Measurements from ENCODE around the gene MRPL42. TPM values are rescaled to one million over a fixed set of nuclear protein-coding genes. Genes with fewer than 3 reads are reported as not detected.

Gene MRPL42
- total RNA-seq, 1 experiment from 2014 or later = 61.0 TPM

GRCh38 chr12:93468008-93468371 lies 676 bp downstream of the MRPL42 start:
- H4K20me1 ChIP-seq (ENCODE audit: insufficient read depth) = no peaks in the 10 kb centered on the region
- peak overlapping the region; percentile 93 for H3K4me2 ChIP-seq
- TF ChIP-seq, protein P1, sequence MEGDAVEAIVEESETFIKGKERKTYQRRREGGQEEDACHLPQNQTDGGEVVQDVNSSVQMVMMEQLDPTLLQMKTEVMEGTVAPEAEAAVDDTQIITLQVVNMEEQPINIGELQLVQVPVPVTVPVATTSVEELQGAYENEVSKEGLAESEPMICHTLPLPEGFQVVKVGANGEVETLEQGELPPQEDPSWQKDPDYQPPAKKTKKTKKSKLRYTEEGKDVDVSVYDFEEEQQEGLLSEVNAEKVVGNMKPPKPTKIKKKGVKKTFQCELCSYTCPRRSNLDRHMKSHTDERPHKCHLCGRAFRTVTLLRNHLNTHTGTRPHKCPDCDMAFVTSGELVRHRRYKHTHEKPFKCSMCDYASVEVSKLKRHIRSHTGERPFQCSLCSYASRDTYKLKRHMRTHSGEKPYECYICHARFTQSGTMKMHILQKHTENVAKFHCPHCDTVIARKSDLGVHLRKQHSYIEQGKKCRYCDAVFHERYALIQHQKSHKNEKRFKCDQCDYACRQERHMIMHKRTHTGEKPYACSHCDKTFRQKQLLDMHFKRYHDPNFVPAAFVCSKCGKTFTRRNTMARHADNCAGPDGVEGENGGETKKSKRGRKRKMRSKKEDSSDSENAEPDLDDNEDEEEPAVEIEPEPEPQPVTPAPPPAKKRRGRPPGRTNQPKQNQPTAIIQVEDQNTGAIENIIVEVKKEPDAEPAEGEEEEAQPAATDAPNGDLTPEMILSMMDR (conservative IDR thresholded peaks at IDR 0.05) = no peak
- TF ChIP-seq EZH2 (IDR thresholded peaks at IDR 0.05; ENCODE audit: low read depth) = no peak
- no peaks in the 10 kb centered on the region for H3F3A ChIP-seq (ENCODE audit: insufficient read depth, low read depth)
- peaks cover 20% of the 10 kb centered on the region; the same call in 1 of the 2 replicates for H3K4me1 ChIP-seq (replicated peaks; ENCODE audit: insufficient read depth)
- H3K79me2 ChIP-seq (ENCODE audit: low read depth) = peaks cover 42% of the 10 kb centered on the region
- H3K9me2 ChIP-seq (ENCODE audit: insufficient read depth) = no peaks in the 10 kb centered on the region
- no TSS peak for BruUV-seq (replicated peaks)
- H2AFZ ChIP-seq = peak overlapping the region; percentile 89
- no peaks in the 10 kb centered on the region for H3K27me3 ChIP-seq (ENCODE audit: insufficient read depth, low read depth)
- ChIA-PET POLR2A (ENCODE audit: unreplicated experiment) (interaction anchor here (0.6 kb wide), 1 partner anchor 589 kb away, joined by 3 read pairs; no protein-coding TSS in a partner anchor), CTCF (interaction anchor here (1.4 kb wide), 1 partner anchor 634 kb away, joined by 3 read pairs; no protein-coding TSS in a partner anchor)
- H3K4me3 ChIP-seq = peak overlapping the region; percentile 87
- H3K36me3 ChIP-seq (ENCODE audit: low read depth) = peaks cover 14% of the 10 kb centered on the region; the same call in 1 of the 2 replicates
- H3K27ac ChIP-seq = peak overlapping the region; percentile 88
- no peaks in the 10 kb centered on the region for H3K9me3 ChIP-seq (ENCODE audit: insufficient read depth, low read depth)
- no peak for DNase-seq
- intact Hi-C loops (cut with micrococcal nuclease; ENCODE audit: unreplicated experiment) = no loop called here

DNA sequence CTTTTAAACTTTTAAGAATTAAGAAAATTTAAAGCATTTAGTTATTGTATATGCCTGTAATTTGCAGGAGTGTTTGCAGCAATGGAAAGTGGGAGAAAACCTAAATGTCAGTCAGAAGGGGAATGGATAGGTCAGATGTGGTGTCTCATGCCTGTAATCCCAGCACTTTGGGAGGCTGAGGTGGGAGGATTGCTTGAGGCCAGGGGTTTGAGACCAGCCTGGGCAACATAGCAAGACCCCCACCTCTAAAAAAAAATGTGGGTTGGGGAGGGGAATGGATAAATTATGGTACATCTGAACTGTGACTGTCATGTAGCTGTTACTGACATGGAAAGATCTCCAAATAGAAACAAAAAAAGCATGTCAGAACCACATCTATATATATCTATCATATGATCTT lies 2.1 kb downstream of the MRPL42 start:
- intact Hi-C loops (cut with micrococcal nuclease; ENCODE audit: unreplicated experiment) = no loop called here
- Histone ChIP-seq H3K27me3 (ENCODE audit: insufficient read depth, low read depth) (no peaks in the 10 kb centered on the region), H3K4me3 (no peak overlapping the region), H2AFZ (no peak overlapping the region), H3K4me1 (replicated peaks; ENCODE audit: insufficient read depth) (peaks cover 20% of the 10 kb centered on the region; the same call in 1 of the 2 replicates), H3K4me2 (peak overlapping the region; percentile 93; the same call in 1 of the 2 replicates), H3K9me3 (ENCODE audit: insufficient read depth, low read depth) (no peaks in the 10 kb centered on the region), H3F3A (ENCODE audit: insufficient read depth, low read depth) (no peaks in the 10 kb centered on the region), H3K9me2 (ENCODE audit: insufficient read depth) (no peaks in the 10 kb centered on the region), H4K20me1 (ENCODE audit: insufficient read depth) (no peaks in the 10 kb centered on the region), H3K36me3 (ENCODE audit: low read depth) (peaks cover 20% of the 10 kb centered on the region; the same call in 1 of the 2 replicates), H3K79me2 (ENCODE audit: low read depth) (peaks cover 42% of the 10 kb centered on the region), H3K27ac (no peak overlapping the region)
- DNase-seq = no peak
- CTCF ChIA-PET = interaction anchor here (0.6 kb wide), 2 partner anchors 33 to 478 kb away, joined by 3 read pairs; no protein-coding TSS in a partner anchor
- BruUV-seq (replicated peaks) = no TSS peak
- no peak for TF ChIP-seq EZH2 (IDR thresholded peaks at IDR 0.05; ENCODE audit: low read depth)
- TF ChIP-seq, protein P1 (conservative IDR thresholded peaks at IDR 0.05) = no peak
- POLR2A ChIA-PET (ENCODE audit: unreplicated experiment) = no interaction called here

GRCh38 chr12:93476555-93476954 lies 9.2 kb downstream of the MRPL42 start:
- Histone ChIP-seq H3K4me3 (no peak overlapping the region), H3K27me3 (ENCODE audit: insufficient read depth, low read depth) (no peaks in the 10 kb centered on the region), H3K4me2 (no peak overlapping the region), H2AFZ (no peak overlapping the region), H3K79me2 (ENCODE audit: low read depth) (peaks cover 9% of the 10 kb centered on the region; the same call in 1 of the 2 replicates), H3K4me1 (replicated peaks; ENCODE audit: insufficient read depth) (no peaks in the 10 kb centered on the region), H3K9me3 (ENCODE audit: insufficient read depth, low read depth) (no peaks in the 10 kb centered on the region), H4K20me1 (ENCODE audit: insufficient read depth) (no peaks in the 10 kb centered on the region), H3K36me3 (ENCODE audit: low read depth) (peaks cover 23% of the 10 kb centered on the region; the same call in 1 of the 2 replicates), H3K27ac (no peak overlapping the region), H3K9me2 (ENCODE audit: insufficient read depth) (no peaks in the 10 kb centered on the region), H3F3A (ENCODE audit: insufficient read depth, low read depth) (no peaks in the 10 kb centered on the region; the same call in 1 of the 2 replicates)
- no peak for DNase-seq
- ChIA-PET POLR2A (ENCODE audit: unreplicated experiment) (no interaction called here), CTCF (no interaction called here)
- intact Hi-C loops (cut with micrococcal nuclease; ENCODE audit: unreplicated experiment) = no loop called here
- no TSS peak for BruUV-seq (replicated peaks)
- TF ChIP-seq EZH2 (IDR thresholded peaks at IDR 0.05; ENCODE audit: low read depth) = no peak
- TF ChIP-seq, protein P1 (conservative IDR thresholded peaks at IDR 0.05) = no peak

Data from PC-9 (cell line).